Measurements from ENCODE around the gene RBM4B. TPM values are rescaled to one million over a fixed set of nuclear protein-coding genes. Genes with fewer than 3 reads are reported as not detected.
A peak's percentile ranks its signal among the peaks of the same experiment; 100 is the strongest.
"Not testable (repeated sequence)": the region's sequence is repeated elsewhere in the genome, so short reads cannot be mapped to it uniquely, and the experiment has no call there.

Gene RBM4B
- total RNA-seq = 21.5 TPM

DNA sequence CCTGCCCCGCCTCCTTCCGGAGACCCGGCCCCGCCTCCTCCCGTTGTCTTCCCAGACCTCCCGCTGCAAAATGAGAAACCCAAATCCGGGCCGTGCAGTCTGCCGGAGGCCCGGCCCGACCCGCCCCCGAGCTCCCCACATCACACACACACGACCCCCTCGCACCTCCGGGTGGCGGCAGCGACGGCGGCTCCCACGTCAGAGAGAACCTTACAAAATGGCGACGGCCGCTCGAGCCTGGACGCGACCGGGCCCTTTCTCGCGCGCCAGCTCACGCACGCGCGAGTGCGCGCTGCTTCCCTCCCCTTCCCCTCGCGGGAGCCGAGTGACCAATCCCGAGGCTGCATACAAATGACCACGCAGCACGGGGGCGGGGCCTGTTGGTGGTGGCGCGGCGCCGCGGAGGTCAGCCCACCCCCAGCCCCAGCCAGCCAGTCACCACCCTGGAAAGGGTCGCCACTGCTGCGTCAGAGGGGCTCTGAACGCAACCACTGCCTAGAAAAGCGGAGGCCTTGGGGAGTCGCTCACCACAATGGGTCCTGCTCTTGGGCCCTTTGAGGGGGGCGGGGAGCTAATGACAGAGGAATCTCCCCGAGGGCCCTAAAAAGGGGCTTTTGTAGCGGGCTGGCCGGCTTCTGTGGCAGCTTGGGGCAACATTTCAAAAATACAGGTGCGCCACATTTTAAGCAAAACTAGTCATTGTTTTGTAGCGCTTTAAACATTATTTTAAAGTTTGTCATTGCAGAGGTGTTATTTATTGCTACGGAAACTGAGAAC is at the start of gene RBM4B:
Gene RBM4B, minus strand, starts transcription at position 289 of the 777 bp plus-strand sequence. CDS start 808 bp downstream, outside the sequence.
- peak; percentile 94 for DNase-seq

- DNase-seq = no peak
These were observed 48.0 kb upstream of the RBM4B start for GRCh38 chr11:66725647-66726046.

DNA sequence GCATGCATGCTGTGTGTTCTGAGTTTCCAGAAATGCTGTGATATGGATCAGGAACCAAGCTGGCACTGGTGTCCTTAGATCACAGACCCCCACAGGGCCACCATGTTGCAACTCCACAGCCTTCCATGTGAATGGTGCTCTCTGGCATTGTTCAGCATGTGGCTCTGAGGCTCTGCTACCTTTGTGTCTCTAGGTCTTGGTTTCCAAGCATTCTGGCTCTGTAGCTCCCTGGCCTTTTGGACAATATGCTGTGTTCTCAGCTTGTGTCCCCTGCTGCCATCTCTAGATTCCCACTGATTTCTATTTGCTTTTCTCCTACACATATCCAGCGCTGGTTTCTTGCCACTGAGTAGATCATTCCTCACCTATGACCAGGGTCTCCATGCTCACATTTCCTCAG is 47.4 kb upstream of the RBM4B start:
- no peak for DNase-seq

GRCh38 chr11:66724167-66724566 is 46.5 kb upstream of the RBM4B start:
- DNase-seq = not testable (repeated sequence)

DNA sequence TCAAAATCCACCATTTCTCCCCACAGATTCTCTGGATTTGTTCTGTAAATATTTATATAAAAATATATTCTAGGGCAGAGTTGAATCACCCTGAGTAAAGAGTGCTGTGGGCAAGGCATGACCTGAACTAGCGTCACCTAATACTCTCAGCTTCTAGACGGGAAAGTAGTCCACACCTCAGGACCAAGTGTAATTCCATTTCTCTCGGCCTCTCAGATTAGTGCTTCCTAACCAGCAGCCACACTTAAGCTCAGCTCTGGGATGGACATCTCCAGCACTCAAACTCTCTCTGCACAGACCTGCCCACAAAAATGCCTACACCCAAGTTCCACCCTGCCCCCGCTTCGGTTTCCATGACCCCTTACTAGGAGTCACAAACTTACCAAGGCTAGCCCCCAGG is 46.0 kb upstream of the RBM4B start:
- no peak for DNase-seq

GRCh38 chr11:66722745-66723651 is 45.3 kb upstream of the RBM4B start:
- no peak for DNase-seq

DNA sequence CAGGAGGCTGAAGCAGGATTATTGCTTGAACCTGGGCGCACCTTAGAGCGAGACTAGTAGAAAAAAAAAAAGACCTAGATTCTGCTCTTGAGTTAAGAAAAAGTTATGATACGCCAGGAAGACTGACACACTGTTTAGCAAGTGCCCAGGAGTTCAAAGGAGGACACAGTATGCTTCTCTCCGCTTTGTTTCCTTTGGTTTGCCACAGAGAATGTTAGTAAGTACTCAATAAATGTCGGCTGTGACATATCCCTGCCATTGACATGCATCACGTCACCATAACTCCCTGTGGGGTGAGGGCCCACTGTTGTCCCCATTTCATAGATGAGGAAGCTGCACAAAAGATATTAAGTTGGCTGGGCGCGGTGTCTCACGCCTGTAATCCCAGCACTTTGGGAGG is 44.3 kb upstream of the RBM4B start:
- no peak for DNase-seq

- DNase-seq = no peak
These were observed 43.3 kb upstream of the RBM4B start for GRCh38 chr11:66720899-66721470.

- no peak for DNase-seq
These were observed 42.7 kb upstream of the RBM4B start for GRCh38 chr11:66720223-66720898.

GRCh38 chr11:66719111-66719872 is 41.6 kb upstream of the RBM4B start:
- DNase-seq = no peak

GRCh38 chr11:66718320-66718971 is 40.8 kb upstream of the RBM4B start:
- no peak for DNase-seq

- no peak for DNase-seq
These were observed 40.2 kb upstream of the RBM4B start for GRCh38 chr11:66717925-66718319.

DNA sequence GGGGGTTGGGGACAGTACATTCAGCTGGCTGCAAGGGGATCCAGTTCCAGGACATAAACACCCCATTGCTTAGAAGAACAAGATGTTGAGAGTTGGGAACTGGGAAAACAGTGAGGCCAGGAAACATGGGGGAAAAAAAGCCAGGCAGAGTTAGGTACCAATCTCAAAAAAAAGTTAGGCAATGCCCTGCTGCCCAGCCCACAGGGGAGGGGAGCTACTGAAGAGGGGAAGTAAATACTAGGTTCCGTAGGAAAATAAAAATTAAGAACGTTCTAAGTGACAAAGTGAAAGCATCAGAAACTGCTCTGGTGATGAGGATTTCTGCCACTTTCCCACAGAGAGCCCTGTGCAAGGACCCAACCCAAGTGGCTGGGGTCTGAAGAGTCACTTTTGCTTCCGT is 39.3 kb upstream of the RBM4B start:
- no peak for DNase-seq

DNA sequence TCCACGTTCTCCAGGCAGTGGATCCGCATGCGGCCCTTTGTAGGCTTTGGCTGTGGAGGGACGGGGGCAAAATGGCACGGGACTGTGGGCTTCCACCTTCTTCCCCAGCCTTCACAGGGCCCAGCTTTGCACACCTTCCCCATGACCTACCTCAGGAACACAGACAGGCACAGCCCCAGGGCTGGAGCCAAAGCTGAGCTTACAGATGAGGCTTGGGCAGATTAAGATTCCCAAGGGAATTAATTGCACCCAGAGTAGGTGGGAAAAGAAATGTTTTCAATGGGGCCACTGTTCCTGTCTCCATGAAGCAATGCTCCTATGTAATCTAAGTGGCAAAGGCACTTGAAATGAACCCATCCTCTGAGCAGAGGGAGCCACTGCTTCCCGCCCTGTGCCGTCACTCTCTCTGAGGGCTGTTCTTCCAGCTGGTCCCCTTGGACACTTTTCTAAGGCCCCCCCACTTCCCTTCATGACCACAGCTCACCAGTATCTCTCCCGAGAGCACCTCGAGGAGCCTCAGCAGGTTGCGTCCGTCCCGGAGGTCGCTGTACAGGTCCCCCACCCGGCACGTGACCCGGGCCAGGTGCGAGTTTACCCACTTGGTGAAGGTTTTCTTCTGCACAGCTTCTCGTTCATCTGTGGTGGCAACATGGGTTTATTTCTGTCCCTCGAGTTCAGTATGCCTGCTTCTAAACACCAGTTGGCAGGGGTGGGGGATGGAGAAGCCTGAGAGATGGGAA is 37.8 kb upstream of the RBM4B start:
- no peak for DNase-seq

DNA sequence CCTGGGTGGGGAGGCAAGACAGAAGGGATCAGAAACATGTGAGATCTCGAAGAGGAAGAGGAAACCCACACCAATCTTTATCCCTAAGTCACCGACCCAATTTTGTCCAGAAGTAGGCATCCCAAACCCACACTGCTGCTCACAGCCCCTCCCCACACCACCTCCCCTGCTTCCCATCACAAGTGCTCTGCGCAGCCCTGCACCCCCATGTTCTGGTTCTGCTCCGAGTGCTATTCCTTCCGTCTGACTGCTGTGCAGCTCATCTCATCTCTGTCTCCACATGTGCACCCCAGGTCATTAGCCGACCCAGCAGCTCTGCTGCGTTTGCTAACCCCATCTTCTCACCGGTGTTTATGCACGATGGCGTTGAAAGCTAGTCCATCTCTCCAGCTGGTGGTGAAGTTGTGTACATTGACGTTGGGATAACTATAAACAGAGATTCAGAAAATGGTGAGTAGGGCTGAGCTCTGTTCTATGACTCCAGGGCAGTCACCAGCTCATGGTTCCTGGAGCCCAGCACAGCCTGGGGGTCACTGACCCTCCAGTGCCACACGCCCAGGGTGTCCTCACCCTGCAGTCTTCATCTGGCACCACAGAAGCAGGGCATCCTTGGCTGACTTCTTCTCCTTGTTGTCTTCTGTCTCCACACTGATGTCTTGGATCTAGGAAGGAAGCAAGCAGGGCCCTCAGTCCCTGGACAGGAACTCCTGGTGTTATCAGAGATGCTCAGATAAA is 36.2 kb upstream of the RBM4B start:
- DNase-seq = no peak

DNA sequence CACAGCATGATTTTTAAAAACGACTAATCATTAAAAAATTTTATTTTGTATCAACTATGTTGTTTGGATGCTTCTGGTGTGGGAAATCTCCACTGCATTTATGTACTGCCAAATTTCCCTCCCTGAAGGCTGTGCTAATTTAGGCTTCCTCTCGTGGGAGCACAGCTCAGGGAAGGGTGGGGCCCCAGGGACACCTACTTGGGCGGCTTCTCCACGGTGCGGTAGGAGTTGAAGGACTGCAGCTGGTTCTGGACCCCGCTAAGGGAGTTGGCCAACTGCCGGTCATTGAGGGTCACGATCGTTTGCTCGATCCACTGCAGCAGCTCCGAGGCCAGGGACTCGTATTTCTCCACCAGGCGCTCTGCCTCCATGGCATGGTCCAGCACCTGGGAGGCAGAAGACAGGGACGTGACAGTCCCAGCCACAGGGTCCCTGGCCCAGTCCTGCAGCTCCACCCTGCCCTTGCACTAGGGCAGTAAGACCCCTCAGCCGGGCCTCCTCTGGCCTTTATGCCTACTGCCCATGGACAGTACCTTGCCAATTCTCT is 32.8 kb upstream of the RBM4B start:
- no peak for DNase-seq

- no peak for DNase-seq
These were observed 31.0 kb upstream of the RBM4B start for GRCh38 chr11:66708701-66709100.

DNA sequence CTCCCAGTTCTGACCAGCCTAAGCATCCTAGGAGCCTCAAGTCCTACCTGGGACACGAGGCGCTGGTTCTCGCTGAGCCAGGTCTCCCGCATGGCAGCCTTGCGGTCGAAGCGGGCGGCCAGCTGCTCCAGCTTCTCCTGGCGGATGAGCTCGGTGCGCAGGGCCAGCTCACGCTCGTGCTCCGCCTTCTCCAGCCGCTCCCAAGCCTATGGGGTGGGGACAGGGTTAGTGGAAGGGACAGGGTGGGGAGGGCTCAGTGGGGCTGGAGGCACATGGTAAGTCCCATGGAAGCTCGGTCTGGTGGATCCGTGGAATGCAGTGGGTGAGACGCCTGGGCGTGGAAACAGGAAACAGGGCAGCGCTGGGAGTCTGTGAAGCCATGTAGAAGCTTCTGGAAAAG is 30.4 kb upstream of the RBM4B start:
- DNase-seq = no peak

DNA sequence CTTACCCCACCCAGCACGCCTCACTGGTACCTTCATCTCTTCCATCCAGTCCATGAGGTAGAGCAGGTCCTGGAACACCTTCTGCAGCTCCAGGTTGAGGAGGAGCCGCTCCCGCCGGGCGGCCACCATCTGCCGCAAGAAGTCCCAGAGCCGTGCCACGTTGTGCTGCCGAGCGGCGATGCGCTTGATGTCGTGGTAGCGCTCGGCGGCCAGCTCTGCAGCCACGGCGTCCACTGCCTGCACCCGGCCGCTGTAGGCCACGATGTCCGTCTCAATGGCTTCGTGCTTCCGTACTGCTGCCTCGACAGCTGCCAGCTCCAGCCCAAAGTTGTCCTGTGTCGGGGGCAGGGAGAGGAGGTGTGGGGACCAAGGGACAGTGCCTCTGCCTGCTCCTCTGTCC is 29.8 kb upstream of the RBM4B start:
- no peak for DNase-seq

Measured in skin of body (tissue), 2 donors.